Type B pancreatic cell (in vitro differentiated cells): ENCODE measurements around the gene UGT2A2. TPM values are rescaled to one million over a fixed set of nuclear protein-coding genes. Genes with fewer than 3 reads are reported as not detected.

Experiments used
- DNase-seq: peaks from one replicate; pipeline ENCODE4 v3.0.0; 2021; ENCODE audit warnings: mixed read lengths; ENCODE audit not compliant: unreplicated experiment; ENCODE audit errors: extremely low spot score
- H3K27ac Mint-ChIP-seq: 2 replicates; pipeline ENCODE4 v1.8.0; 2021; ENCODE audit warnings: mild to moderate bottlenecking, mixed read lengths
- H3K27me3 Mint-ChIP-seq: 2 replicates; pipeline ENCODE4 v1.8.0; 2021; ENCODE audit warnings: mixed read lengths
- H3K36me3 Mint-ChIP-seq: 2 replicates; pipeline ENCODE4 v1.8.0; 2021; ENCODE audit warnings: mixed read lengths
- H3K4me1 Mint-ChIP-seq: one replicate; pipeline ENCODE4 v1.8.0; 2021; ENCODE audit warnings: mixed read lengths; ENCODE audit not compliant: unreplicated experiment
- H3K4me3 Mint-ChIP-seq: 2 replicates; pipeline ENCODE4 v1.8.0; 2021; ENCODE audit warnings: mild to moderate bottlenecking, mixed read lengths
- H3K9me3 Mint-ChIP-seq: 2 replicates; pipeline ENCODE4 v1.8.0; 2021; ENCODE audit warnings: mixed read lengths
- CTCF ChIP-seq: fragments of 200-600 bp; sonication (generic); conservative IDR thresholded peaks from 2 replicates; pipeline ENCODE4 v1.5.0; 2021; ENCODE audit warnings: antibody characterized with exemption, mild to moderate bottlenecking
- total RNA-seq: library from RNA; stranded (reverse); gene quantifications from 2 replicates; pipeline ENCODE4 v1.2.1, GENCODE V29; 2021; ENCODE audit warnings: low replicate concordance

Gene UGT2A2
- total RNA-seq, 1 donor from 2014 or later, result not detected

- Mint-ChIP-seq H3K4me1 (no peaks in the 10 kb centered on the region), H3K27ac (no peak overlapping the region), H3K9me3 (no peaks in the 10 kb centered on the region), H3K4me3 (no peak overlapping the region), H3K27me3 (no peaks in the 10 kb centered on the region), H3K36me3 (no peaks in the 10 kb centered on the region)
- TF ChIP-seq CTCF, result no peak
- DNase-seq, result no peak
These were observed 847 bp upstream of the UGT2A2 start for GRCh38 chr4:69640289-69640688.

GRCh38 chr4:69617083-69617694 lies 22.3 kb downstream of the UGT2A2 start:
- Mint-ChIP-seq H3K4me3 (no peak overlapping the region), H3K27me3 (no peaks in the 10 kb centered on the region), H3K36me3 (no peaks in the 10 kb centered on the region), H3K27ac (no peak overlapping the region), H3K9me3 (peaks cover 4% of the 10 kb centered on the region), H3K4me1 (no peaks in the 10 kb centered on the region)
- no peak for DNase-seq
- TF ChIP-seq CTCF, result peak; percentile 90

- Mint-ChIP-seq H3K9me3 (no peaks in the 10 kb centered on the region), H3K4me3 (no peak overlapping the region)
These were observed 29.0 kb downstream of the UGT2A2 start for GRCh38 chr4:69610484-69610883.

GRCh38 chr4:69601065-69601464 lies 38.4 kb downstream of the UGT2A2 start:
- no peaks in the 10 kb centered on the region for H3K36me3 Mint-ChIP-seq
- no peak for TF ChIP-seq CTCF
- no peak overlapping the region for H3K4me3 Mint-ChIP-seq
- H3K4me1 Mint-ChIP-seq, result no peaks in the 10 kb centered on the region
- DNase-seq, result no peak
- no peaks in the 10 kb centered on the region for H3K27me3 Mint-ChIP-seq
- H3K9me3 Mint-ChIP-seq, result no peaks in the 10 kb centered on the region
- no peak overlapping the region for H3K27ac Mint-ChIP-seq

More at GRCh38 chr4:69610484-69610883, 29.0 kb downstream of the UGT2A2 start:
- Mint-ChIP-seq H3K4me1 (no peaks in the 10 kb centered on the region), H3K27me3 (no peaks in the 10 kb centered on the region), H3K27ac (no peak overlapping the region), H3K36me3 (no peaks in the 10 kb centered on the region)
- no peak for DNase-seq
- no peak for TF ChIP-seq CTCF

- DNase-seq, result no peak
- Mint-ChIP-seq H3K9me3 (no peaks in the 10 kb centered on the region), H3K4me3 (no peak overlapping the region), H3K4me1 (no peaks in the 10 kb centered on the region), H3K27ac (no peak overlapping the region), H3K36me3 (no peaks in the 10 kb centered on the region), H3K27me3 (no peaks in the 10 kb centered on the region)
- TF ChIP-seq CTCF, result no peak
These were observed 39.4 kb downstream of the UGT2A2 start for GRCh38 chr4:69600013-69600412.

GRCh38 chr4:69594382-69594781 lies 45.1 kb downstream of the UGT2A2 start:
- DNase-seq, result no peak
- Mint-ChIP-seq H3K27me3 (no peaks in the 10 kb centered on the region), H3K36me3 (no peaks in the 10 kb centered on the region), H3K9me3 (no peaks in the 10 kb centered on the region), H3K4me1 (no peaks in the 10 kb centered on the region), H3K4me3 (no peak overlapping the region), H3K27ac (no peak overlapping the region)
- TF ChIP-seq CTCF, result no peak
